ENCODE results near the gene ATP2C2. TPM values are rescaled to one million over a fixed set of nuclear protein-coding genes. Genes with fewer than 3 reads are reported as not detected.

Gene ATP2C2
- total and polyA plus RNA-seq, 9 of the 15 experiments (the other 6 are each of a cell fraction or from before 2014, with no cell fraction given): 0.75 TPM; not detected in 8

- TF ChIP-seq RBM14 (IDR thresholded peaks at IDR 0.05; ENCODE audit: borderline replicate concordance, insufficient read depth, low read depth, low read length) (no peak), ZNF12 (CRISPR knock-in tag; IDR thresholded peaks at IDR 0.05) (no peak), STAT6 (CRISPR knock-in tag; IDR thresholded peaks at IDR 0.05) (no peak), SP2 (IDR thresholded peaks at IDR 0.05; ENCODE audit: extremely low read depth, low read depth, low read length, poor library complexity, severe bottlenecking) (peak; percentile 93), POLR2H (tag; IDR thresholded peaks at IDR 0.05; ENCODE audit: low read depth) (no peak), ZBTB2 (IDR thresholded peaks at IDR 0.05) (no peak), RB1 (IDR thresholded peaks at IDR 0.05; ENCODE audit: low read depth) (peak; percentile 79), SMAD1 (IDR thresholded peaks at IDR 0.05; ENCODE audit: low read depth, low read length, partially characterized antibody) (no peak), CXXC5 (CRISPR knock-in tag; IDR thresholded peaks at IDR 0.05) (peak; percentile 79), HNRNPLL (IDR thresholded peaks at IDR 0.05; ENCODE audit: low read depth, low read length, poor library complexity, severe bottlenecking) (peak; percentile 77), ZBTB8A (IDR thresholded peaks at IDR 0.05; ENCODE audit: partially characterized antibody) (no peak), ZNF764 (CRISPR knock-in tag; IDR thresholded peaks at IDR 0.05; ENCODE audit: low read depth) (no peak), ZNF316 (IDR thresholded peaks at IDR 0.05) (no peak), MTA1 (IDR thresholded peaks at IDR 0.05; ENCODE audit: borderline replicate concordance) (no peak), SMAD4 (CRISPR knock-in tag; conservative IDR thresholded peaks at IDR 0.05) (no peak; the same call in 1 of the 2 replicates), ZNF263 (CRISPR knock-in tag; IDR thresholded peaks at IDR 0.05; ENCODE audit: borderline replicate concordance) (peak; percentile 61), TBP (optimal IDR thresholded peaks at IDR 0.05; ENCODE audit: low read depth, low read length) (peak; percentile 66)
- TF ChIP-seq, protein P1, sequence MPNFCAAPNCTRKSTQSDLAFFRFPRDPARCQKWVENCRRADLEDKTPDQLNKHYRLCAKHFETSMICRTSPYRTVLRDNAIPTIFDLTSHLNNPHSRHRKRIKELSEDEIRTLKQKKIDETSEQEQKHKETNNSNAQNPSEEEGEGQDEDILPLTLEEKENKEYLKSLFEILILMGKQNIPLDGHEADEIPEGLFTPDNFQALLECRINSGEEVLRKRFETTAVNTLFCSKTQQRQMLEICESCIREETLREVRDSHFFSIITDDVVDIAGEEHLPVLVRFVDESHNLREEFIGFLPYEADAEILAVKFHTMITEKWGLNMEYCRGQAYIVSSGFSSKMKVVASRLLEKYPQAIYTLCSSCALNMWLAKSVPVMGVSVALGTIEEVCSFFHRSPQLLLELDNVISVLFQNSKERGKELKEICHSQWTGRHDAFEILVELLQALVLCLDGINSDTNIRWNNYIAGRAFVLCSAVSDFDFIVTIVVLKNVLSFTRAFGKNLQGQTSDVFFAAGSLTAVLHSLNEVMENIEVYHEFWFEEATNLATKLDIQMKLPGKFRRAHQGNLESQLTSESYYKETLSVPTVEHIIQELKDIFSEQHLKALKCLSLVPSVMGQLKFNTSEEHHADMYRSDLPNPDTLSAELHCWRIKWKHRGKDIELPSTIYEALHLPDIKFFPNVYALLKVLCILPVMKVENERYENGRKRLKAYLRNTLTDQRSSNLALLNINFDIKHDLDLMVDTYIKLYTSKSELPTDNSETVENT (CRISPR knock-in tag; IDR thresholded peaks at IDR 0.05): peak; percentile 24; the same call in 1 of the 2 replicates
- TF ChIP-seq, protein P2, sequence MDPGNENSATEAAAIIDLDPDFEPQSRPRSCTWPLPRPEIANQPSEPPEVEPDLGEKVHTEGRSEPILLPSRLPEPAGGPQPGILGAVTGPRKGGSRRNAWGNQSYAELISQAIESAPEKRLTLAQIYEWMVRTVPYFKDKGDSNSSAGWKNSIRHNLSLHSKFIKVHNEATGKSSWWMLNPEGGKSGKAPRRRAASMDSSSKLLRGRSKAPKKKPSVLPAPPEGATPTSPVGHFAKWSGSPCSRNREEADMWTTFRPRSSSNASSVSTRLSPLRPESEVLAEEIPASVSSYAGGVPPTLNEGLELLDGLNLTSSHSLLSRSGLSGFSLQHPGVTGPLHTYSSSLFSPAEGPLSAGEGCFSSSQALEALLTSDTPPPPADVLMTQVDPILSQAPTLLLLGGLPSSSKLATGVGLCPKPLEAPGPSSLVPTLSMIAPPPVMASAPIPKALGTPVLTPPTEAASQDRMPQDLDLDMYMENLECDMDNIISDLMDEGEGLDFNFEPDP (CRISPR knock-in tag; IDR thresholded peaks at IDR 0.05): no peak
These were observed 136.3 kb downstream of the ATP2C2 start, which contains the start of gene MEAK7 (continued) for GRCh38 chr16:84504420-84505248.

All from K562 (cell line).